ENCODE data around the gene GALNT10.

DNA sequence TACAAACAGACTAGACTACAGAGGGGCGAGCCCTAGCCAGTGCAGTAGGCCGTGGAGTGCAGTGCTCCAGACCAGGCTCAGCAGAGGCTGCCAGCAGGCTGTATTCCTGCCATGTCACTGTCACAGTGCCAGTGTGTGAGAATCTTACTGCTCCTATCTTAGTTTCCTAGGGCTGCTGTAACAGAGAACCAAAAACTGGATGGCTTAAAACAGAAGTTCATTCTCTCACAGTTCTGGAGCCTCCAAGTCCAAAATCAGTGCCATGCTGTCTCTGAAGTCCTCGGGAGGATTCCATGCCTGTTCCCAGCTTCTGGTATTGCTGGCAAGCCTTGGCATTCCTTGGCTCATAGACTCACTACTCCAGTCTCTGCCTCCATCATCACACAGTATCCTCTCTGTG is 180.3 kb downstream of the GALNT10 start:
- TF ChIP-seq, protein P1, sequence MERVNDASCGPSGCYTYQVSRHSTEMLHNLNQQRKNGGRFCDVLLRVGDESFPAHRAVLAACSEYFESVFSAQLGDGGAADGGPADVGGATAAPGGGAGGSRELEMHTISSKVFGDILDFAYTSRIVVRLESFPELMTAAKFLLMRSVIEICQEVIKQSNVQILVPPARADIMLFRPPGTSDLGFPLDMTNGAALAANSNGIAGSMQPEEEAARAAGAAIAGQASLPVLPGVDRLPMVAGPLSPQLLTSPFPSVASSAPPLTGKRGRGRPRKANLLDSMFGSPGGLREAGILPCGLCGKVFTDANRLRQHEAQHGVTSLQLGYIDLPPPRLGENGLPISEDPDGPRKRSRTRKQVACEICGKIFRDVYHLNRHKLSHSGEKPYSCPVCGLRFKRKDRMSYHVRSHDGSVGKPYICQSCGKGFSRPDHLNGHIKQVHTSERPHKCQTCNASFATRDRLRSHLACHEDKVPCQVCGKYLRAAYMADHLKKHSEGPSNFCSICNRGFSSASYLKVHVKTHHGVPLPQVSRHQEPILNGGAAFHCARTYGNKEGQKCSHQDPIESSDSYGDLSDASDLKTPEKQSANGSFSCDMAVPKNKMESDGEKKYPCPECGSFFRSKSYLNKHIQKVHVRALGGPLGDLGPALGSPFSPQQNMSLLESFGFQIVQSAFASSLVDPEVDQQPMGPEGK (CRISPR knock-in tag; IDR thresholded peaks at IDR 0.05; ENCODE audit: borderline replicate concordance), result no peak
- TF ChIP-seq, protein P2, sequence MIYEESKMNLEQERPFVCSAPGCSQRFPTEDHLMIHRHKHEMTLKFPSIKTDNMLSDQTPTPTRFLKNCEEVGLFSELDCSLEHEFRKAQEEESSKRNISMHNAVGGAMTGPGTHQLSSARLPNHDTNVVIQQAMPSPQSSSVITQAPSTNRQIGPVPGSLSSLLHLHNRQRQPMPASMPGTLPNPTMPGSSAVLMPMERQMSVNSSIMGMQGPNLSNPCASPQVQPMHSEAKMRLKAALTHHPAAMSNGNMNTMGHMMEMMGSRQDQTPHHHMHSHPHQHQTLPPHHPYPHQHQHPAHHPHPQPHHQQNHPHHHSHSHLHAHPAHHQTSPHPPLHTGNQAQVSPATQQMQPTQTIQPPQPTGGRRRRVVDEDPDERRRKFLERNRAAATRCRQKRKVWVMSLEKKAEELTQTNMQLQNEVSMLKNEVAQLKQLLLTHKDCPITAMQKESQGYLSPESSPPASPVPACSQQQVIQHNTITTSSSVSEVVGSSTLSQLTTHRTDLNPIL (CRISPR knock-in tag; IDR thresholded peaks at IDR 0.05; ENCODE audit: low read depth), result no peak
- no peak for TF ChIP-seq TCF4 (CRISPR knock-in tag; IDR thresholded peaks at IDR 0.05; ENCODE audit: borderline replicate concordance)
- no peak for TF ChIP-seq SNAI2 (CRISPR knock-in tag; IDR thresholded peaks at IDR 0.05)
